HG02642 (cell line): Measurements from ENCODE around the gene MEAK7.

Experiments used
- ATAC-seq: cut with Tn5 transposase; IDR thresholded peaks from one replicate; pipeline ENCODE4 v1.9.1; 2021; ENCODE audit warnings: mild to moderate bottlenecking; ENCODE audit not compliant: unreplicated experiment, poor library complexity

Gene MEAK7

DNA sequence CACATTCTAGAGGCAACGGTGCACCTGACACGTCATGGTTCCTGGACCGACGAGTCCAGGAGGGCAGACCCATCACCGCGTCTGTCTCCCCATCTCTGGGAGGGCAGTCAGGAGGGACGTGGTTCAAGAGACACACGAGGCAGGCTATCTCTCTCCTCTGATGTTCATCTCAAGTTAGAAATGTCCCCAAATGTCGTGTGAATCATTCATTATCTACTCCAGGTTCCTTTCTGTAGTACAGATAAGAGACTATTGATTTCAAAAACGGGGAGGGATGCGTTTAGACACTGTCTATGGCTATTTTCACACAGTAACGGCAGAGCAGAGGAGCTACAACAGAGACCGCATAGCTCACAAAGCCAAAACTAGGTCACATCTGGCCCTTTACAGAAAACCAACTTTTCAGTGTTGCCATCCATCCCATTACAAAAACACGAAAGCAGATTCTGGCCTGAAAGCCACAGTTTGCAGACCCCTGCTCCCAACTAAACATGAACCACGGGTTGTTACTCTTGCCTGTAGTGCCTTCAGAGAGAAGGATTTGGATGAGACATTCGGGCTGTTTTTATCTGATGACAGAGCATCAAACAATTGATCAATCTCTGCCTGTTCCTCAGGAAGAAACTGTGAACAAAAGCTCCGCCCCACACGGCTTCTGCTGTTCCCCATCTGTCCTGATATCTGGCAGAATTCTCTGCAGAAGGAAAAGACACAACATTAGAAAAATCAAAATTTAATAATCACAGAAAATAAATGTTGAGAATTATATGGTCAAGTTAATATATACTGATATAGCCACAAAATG, 6.8 kb downstream of the MEAK7 start:
- ATAC-seq, result no peak

DNA sequence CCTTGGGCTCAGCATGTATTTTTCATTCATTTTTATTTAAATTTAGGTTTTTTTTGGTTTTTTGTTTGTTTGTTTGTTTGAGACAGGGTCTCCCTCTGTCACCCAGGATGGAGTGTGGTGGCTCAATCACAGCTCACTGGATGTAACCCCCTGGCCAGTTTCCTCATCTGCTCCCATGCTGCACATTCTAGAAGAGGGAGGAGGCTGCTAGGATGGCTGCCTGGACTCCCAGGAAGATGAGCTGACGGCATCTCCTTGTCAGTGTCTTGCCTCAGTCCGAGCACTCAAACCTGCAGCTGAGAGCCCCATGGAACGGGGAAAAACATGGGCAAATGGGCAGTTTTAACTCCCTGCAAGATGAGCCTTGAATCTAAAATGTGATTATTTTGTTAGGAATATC, 7.5 kb downstream of the MEAK7 start:
- no peak for ATAC-seq

DNA sequence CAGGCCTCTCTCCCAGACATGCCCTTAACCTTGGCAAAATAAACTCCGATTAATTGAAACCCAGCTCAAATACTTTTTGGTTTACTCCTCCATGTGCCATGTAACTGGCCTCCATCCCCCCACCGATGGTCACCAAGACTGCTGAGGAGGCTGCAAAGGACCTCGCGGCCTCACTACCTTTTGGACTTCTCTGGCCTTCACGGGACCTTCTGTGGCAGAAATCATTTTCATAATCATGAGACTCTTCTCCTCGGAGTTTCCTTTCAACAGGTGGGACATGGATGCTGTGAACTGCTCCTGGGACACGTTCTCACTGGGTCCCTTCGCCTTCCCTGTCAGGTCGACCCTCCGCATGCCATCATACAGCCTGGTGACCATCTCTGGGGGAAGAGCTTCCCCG, 9.0 kb downstream of the MEAK7 start:
- no peak for ATAC-seq

DNA sequence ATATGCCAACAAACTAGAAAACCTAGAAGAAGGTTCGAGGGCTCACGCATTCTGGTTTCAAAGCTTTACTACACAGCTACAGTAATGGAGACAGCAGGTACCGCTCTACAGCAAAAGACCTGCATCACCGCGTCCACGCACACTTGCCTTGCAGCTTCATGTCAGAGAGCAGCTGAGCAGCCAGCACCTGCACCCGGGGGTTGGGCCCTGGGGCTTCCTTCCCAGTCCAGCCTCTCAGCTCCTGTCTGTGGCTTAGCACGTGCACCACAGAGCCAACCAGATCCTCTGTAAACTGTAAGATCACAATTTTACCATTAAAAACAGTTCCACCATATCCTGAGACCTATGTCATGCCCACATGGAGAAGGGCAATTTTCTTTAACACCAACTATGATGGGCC, 15.3 kb downstream of the MEAK7 start:
- no peak for ATAC-seq

DNA sequence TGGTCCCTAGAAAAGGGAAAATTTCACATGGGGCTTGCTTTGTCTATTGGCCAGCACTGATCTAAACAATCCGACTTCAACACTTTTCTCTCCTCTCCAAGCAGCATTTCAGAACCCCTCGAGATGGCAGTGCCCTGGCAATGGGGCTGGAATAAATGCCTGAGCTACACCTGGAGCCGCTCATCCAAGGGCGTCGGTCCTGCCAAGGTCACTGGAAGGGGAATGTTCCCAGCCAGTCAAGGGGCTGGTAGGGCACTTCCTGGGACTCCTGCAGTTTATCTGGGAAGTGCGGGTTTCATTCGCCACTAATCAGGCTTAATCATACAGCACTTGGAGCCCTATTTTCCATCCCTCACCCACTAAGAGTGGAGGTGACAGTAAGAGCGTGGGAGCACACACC, 17.1 kb downstream of the MEAK7 start:
- ATAC-seq, result no peak

DNA sequence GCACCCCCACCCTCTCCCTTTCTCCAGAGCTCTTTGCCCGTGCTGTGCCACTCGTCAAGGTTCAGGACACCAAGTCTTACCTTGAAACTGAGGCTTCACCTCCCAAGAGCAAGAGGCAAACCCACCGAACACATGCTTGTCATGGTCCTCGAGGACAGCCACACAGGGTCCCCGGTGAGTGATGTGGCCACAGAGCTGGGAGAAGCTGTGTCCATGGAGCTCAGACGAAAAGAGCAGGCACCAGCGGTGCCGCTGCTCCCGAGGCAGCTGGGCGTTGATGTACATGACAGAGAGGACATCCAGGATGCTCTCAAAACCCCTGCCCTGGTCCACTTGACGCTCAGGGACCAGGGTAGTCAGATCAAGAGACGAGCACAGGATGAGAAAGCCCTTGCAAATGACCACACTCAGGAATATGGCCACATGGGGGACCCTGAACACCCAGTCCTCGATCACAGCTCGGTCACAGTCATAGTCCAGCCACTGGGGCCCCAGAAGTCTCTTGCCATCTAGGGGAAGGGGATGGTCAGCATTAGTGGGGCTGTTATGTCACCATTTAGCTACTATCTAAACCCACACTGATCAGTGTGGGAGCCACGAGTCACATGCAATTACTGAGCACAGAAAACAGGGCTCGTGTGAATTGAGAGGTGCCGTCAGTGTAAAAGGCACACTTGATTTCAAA, 17.8 kb downstream of the MEAK7 start:
- no peak for ATAC-seq

DNA sequence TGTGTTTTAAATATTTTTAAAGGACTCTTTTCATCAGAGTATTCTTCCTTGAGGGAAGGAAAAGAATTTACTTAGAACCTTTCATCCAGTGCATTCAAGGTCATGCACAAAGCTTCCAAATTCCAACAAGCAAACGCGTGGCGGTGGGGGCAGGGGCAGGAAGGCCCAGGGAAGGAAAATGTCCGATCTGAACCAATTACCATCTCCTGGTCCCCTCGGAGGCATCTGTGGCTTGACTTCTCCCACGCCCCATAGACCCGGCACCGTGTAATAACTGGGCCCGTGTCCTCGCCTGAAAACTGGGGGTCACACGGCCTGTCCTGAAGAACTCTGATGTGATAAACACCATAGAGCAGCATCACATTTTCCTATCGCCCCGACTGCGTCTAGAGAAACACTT, 18.3 kb downstream of the MEAK7 start:
- no peak for ATAC-seq

DNA sequence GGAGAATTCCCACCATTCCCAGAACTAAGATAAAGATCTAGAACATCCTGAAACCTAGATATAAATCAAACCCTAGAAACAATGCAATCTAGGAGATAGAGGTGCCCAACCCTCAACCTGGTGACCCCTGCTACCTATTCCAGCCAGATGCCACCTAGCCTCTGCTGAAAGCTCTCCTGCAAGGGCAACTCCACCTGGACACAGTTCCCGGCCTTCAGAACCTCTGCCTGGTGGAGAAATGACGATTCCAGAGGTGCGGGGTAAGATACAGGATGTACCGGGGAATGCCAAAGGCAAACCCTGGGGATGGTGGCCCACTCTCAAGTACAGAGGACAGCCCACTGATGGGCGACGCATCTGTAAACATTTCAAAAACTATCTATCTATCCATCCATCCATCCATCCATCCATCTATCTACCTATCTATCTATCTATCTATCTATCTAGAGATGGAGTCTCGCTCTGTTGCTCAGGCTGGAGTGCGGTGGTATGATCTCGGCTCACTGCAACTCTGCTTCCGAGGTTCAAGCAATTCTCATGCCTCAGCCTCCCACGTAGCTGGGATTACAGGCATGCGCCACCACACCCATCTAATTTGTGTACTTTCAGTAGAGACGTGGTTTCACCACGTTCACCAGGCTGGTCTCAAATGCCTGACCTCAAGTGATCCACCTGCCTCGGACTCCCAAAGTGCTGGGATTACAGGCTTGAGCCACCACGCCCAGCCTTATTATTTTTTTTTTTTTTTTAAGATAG, 19.0 kb downstream of the MEAK7 start:
- ATAC-seq, result no peak

DNA sequence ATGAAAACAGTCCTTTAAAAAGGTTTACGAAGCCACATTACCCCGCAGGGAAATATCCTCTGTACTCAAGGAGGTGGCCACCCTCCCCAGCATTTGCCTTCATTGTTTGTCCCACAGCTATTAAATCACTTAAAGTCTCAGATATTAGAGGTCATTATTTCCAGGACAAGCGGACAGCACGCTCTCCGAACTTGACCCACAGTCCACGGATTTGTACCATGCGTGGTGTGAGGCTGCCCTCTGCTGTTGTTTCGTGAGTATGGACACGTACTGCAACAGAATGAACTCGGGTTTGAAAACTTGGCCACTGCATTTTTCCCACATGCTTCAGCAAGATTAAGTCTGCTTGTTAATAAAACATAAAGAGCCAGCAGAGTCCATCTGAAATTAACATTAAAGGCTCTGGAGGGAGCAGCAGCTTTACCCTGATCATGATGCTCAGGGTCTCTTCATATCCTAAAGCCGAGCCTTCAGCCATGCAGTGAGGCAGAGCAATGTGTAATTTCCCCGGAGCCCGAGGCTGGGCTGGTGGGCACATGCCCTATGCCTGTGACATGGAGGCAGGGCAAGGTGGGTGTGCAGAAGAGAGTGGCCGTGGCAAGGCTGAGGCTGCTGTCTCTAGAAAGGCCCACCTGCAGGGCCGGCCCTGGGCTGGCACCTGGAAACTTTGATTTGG, 19.7 kb downstream of the MEAK7 start:
- no peak for ATAC-seq

DNA sequence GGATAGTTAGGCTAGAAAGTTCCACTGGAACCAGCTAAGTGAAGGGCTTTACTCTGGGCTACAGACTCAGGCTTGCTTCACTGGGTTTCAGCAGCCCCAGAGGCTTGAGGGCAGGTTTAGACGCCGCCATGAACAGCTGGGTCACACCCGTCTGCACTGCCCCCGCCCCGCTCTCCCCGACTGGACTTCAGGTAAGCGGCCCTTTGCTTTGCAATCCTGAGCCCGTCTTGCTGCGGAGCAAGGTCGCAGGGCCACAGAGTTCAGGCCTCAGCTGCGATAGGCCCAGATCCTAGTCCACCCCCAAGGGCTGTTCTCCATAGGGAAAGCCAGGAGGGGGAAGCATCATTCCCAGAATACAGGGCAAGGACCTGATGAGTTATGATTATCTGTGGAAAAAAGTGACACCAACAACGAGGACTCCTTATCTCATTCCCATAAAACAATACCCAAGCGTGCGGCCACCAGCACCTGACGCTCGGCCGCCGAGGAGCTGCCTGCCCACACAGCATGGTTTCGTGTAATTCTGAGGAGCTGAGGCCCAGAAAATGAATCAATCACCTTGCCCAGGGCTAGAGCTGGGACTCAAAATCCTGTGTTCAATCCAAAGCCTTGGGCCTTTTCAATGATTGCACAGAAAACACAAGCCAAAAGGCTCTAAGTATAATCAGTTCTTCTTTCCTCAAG, 20.4 kb downstream of the MEAK7 start:
- no peak for ATAC-seq

DNA sequence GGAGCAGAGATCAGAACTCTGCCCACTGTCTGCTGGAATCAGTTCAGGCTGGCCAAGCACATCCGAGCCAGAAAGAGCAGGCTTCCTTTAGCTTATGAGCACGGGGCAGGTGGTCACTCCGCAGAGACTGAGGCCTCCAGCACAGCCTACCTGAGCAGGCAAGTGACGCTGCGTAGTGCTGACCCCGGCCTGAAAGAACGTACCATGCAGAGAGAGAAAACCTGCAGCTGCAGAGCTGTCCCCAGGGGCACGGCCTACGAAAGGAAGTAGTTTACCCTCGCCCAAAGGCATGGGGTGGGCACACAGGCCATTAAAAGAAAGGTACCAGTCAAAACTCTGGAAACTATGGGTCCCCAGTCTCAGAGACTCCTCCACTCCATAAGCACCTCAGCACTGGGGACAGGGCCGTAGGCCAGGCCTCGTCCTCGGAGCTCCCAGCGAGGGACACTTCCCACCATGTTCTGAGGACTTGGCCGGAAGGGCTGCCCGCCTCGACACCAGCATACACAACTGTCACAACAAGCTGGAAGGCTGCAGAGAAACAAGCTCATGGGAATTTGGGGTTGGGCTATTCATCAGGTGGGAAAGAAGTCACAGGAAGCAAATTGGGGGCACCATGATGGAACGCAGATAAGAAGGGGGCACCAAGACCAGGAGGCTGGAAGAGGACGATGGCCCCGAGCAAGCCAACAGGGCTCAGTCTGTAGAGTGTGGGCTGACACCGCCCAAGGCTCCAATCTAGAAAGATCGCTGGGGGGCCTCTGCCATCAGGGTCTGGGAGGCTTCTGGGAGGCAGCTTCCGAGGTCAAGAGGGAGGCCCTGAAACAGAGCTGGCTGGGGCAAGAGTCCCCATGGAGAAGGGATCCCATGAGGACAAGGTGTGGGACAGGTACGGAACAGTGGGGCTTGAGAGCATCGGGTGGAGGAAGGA, 21.2 kb downstream of the MEAK7 start:
- no peak for ATAC-seq

DNA sequence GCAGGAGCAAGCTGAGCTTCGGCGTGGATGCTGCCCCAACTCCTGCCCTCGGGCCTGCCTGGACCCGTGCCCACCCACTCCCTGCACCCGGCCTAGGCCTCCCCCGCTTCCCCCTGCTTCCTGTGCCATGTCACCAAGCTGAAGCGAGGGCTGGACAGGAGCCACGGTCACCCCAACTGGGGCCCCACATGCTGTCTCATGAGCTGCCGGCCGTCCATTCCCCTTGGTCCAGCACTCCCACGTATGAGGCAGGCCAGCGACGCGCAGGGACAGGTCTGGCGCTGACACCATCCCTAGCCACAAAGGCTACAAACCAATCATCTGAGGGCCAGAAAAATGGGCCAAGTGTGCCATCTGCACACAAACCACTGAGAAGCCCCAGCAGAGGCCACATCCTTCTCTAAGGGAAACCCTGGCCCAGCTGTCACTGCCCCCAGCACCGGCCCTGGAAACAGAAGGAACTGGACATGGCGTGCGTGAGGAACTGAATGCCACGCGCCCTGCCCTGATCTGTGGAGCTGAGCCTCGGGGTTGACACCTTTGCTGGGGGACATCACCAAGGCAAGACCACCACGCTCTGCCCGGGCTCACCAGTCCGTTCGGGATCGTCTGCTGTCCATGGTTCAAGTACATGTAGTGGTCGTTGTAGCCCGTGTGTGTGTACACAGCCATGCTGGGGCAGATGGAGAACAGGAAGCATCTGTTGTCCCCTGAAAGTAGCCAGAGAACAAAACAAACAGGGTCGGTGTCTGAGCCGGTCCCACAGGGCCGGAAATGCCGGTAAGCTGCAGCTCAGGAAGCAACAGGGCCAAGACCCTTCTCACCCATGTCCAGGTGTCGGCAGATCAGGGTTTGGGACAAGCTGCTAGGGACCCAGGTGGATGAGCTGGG, 22.2 kb downstream of the MEAK7 start:
- no peak for ATAC-seq

DNA sequence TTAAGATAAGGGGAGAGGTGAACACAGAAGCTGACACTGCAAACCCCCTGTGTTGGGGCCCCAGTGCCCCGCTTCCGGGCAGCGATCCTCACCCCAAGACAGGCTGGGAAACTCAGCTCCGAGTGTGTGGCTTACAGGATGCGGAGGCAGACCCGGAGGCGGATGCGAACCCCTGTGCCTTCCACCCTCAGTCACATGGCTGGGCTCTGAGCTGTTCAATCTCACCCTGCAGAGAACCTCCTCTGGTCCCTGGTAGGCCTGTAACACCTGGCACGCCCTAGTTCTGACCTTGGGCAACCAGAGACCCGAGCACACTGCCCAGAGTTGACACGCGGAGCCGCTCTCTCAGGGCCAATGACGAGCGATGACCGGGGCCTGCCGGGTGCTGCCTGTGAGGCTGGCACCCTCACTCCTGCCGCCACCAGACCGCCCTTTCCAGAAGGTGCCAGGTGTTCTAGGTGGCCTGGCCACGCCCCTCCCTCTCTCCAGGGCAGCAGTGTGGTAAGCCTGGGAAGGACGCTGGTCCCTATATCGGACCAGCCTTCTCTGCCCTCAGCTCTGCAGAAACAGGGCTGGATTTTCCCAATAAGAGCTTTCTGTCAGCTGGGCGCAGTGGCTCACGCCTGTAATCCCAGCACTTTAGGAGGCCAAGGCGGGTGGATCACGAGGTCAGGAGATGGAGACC, 23.3 kb downstream of the MEAK7 start:
- ATAC-seq, result no peak

DNA sequence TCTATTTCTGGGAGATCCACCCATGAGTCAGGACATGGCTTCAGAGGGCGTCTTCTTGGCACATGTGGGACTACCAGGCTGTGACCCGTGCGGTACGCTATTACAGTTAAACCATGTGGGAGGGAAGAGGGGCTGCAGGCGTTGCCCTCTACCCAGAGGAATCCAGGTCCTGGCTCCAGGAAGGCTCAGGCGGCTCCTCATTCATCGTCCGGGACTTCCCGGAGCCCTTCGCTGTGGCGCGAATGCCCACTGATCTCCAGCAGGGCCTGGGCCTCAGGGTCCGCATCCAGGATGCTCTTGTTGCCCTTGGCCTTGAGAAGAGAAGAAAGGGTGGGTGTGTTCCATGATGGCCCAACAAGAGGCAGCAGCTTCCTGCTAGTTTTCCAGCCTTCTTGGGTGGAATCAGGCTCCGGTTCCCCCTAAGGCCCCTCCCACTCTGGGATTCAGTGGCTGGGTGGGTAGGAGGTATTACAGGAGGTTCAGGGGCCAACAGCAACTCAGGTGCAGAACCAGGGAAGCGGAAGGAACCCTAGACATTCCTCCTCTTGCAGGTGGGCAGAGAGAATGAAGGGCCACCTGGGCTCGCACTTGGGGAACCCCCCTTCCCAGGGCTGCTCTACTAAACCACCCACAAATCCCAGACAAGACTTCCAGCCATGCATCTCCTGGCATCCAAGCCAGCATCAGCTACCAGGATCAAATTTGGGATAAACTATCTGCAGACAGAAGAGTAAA, 24.6 kb downstream of the MEAK7 start:
- ATAC-seq, result no peak

DNA sequence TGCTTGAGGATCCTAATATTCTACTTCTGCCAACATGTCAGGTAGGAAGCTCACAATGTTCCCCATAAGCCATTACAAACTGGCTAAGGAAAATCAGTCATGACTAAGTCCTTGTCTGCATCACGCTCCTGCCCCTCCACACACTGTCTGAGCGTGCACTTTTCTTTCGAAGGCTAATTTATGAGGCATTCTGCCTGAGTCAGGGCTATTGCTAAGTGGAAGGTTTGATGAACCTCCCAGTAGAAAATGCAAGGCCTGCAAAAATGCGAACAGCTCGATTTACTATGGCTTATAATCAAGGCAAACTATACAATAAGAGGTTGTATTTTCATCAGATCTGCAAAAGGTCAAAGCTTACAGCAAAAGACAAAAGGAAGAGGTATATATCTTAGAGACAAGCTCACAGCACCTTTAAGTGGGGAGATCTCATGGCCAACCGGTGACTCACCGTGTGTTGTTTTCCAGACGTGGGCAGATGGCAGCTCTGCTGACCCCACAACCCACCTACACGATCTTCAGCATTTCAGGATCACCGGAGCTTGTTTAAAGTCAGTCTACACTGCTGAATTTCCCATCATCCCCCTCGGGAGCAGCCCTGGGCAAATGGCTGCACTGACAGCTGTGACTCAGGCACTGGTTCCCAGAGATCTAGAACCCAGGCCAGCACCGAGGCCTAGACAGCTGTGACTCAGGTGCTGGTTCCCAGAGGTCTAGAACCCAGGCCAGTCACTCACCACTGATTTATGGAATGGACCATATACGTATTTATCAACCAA, 26.1 kb downstream of the MEAK7 start:
- ATAC-seq, result no peak

DNA sequence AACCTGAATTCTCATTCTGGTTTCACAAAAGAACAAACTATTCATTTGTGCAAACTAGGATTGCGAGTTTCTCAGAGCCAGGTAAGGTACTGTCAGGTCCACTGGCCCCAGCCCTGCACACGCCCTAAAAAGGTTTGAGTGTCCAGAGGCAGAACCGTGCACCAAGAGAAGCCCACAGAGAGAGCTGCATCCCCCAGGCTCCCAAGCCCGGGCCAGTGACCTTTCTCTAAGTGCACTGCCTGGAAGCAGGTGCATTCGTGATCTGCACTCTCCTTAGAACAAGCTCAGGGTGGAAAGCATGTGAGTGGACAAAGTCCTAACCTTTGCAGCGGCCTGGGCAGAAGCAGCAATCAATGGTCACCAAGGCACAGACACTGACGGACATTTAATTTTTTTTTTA, 26.8 kb downstream of the MEAK7 start:
- no peak for ATAC-seq
